GM12878 (cell line): ENCODE measurements around the gene ACADL. TPM values are rescaled to one million over a fixed set of nuclear protein-coding genes. Genes with fewer than 3 reads are reported as not detected.

Source experiments
- ATAC-seq: fragments of 200-7000 bp; cut with Tn5 transposase; 3 replicates; pipeline ENCODE4 v1.9.1; 2020; ENCODE audit warnings: mild to moderate bottlenecking, moderate library complexity
- BruUV-seq: library from RNA; stranded (reverse); fragments of 400-500 nt; replicated peaks from 2 replicates; lab custom pipeline; 2021; lab: Mats Ljungman, UMichigan
- CTCF ChIA-PET: fragments of 300-600 bp; sonication (Branson Sonifier 250); formaldehyde crosslinking; extraction: SDS; loops from one replicate; lab custom pipeline; 2021; ENCODE audit warnings: inconsistent platforms; lab: Yijun Ruan, JAX
- POLR2A ChIA-PET: fragments of 350-600 bp; formaldehyde crosslinking; extraction: SDS; loops from one replicate; lab custom pipeline; 2021; ENCODE audit warnings: inconsistent platforms; lab: Charles Lee
- RAD21 ChIA-PET: fragments of 300-600 bp; sonication (Branson Sonifier 250); formaldehyde crosslinking; loops from one replicate; lab custom pipeline; 2023; ENCODE audit warnings: antibody characterized with exemption; ENCODE audit not compliant: unreplicated experiment; lab: Charles Lee
- SMC1A ChIA-PET: fragments of 300-600 bp; sonication (Branson Sonifier 250); formaldehyde crosslinking; loops from one replicate; lab custom pipeline; 2023; ENCODE audit not compliant: unreplicated experiment, uncharacterized antibody; lab: Charles Lee
- DNase-seq: peaks from one replicate; pipeline ENCODE4 v3.0.0-alpha.2; 2011; ENCODE audit warnings: low read depth, low spot score
- FAIRE-seq: peaks from 3 replicates; lab custom pipeline; 2011; peaks lifted over from hg19 to GRCh38; lab: Jason Lieb, UNC
- H2AFZ ChIP-seq: 2 replicates; pipeline ENCODE4 v1.6.0; 2011; ENCODE audit warnings: low read depth, low read length, control low read depth; ENCODE audit not compliant: control insufficient read depth
- H3K27ac ChIP-seq: 2 replicates; pipeline ENCODE4 v1.5.1; 2011; ENCODE audit warnings: control low read depth; ENCODE audit not compliant: control insufficient read depth, insufficient read depth
- H3K27me3 ChIP-seq, 2 experiments: replicated peaks in 1 of 2; 2 replicates each; pipeline versions ENCODE4 v1.6.0 to v1.6.1; 2011; ENCODE audit warnings: low read length in 1 of 2; ENCODE audit not compliant: control insufficient read depth in 2 of 2, insufficient read depth in 2 of 2
- H3K36me3 ChIP-seq, 2 experiments: 2 replicates each; pipeline ENCODE4 v1.5.1; 2011; ENCODE audit warnings: low read length in 1 of 2; ENCODE audit not compliant: control insufficient read depth in 2 of 2, insufficient read depth in 2 of 2
- H3K4me1 ChIP-seq: 2 replicates; pipeline ENCODE4 v1.6.1; 2011; ENCODE audit warnings: mild to moderate bottlenecking, low read length, moderate library complexity, mixed read lengths; ENCODE audit not compliant: control insufficient read depth, insufficient read depth
- H3K4me2 ChIP-seq: 2 replicates; pipeline ENCODE4 v1.6.0; 2011; ENCODE audit warnings: control low read depth; ENCODE audit not compliant: control insufficient read depth, insufficient read depth
- H3K4me3 ChIP-seq: fragments of 200-600 bp; sonication (generic); 2 replicates; pipeline ENCODE4 v1.5.1; 2016
- H3K79me2 ChIP-seq: 2 replicates; pipeline ENCODE4 v1.6.0; 2011; ENCODE audit warnings: low read length; ENCODE audit not compliant: control insufficient read depth, insufficient read depth
- H3K9ac ChIP-seq: 2 replicates; pipeline ENCODE4 v1.8.0; 2011; ENCODE audit warnings: low read length, control low read depth, mixed read lengths; ENCODE audit not compliant: control insufficient read depth, insufficient read depth
- H3K9me3 ChIP-seq: replicated peaks from 3 replicates; pipeline ENCODE4 v1.5.1; 2011; ENCODE audit warnings: mild to moderate bottlenecking, low read length; ENCODE audit not compliant: control insufficient read depth, insufficient read depth
- H4K20me1 ChIP-seq: 2 replicates; pipeline ENCODE4 v1.6.0; 2011; ENCODE audit not compliant: control insufficient read depth, insufficient read depth
- CREM ChIP-seq: IDR thresholded peaks from 2 replicates; pipeline ENCODE4 v1.6.1; 2014; ENCODE audit warnings: antibody characterized with exemption, low read depth
- FOXK2 ChIP-seq: fragments of 450-650 bp; IDR thresholded peaks from 2 replicates; pipeline ENCODE4 v1.6.1; 2017; ENCODE audit warnings: mild to moderate bottlenecking, moderate library complexity
- SIX5 ChIP-seq: IDR thresholded peaks from 2 replicates; pipeline ENCODE4 v1.6.1; 2011; ENCODE audit warnings: mild to moderate bottlenecking, low read depth, low read length, moderate library complexity; ENCODE audit not compliant: severe bottlenecking
- STAT1 ChIP-seq: fragments of 450-650 bp; conservative IDR thresholded peaks from 2 replicates; pipeline ENCODE4 v1.6.1; 2014; ENCODE audit warnings: antibody characterized with exemption, mild to moderate bottlenecking
- SUPT20H ChIP-seq: IDR thresholded peaks from 2 replicates; pipeline ENCODE4 v1.6.1; 2011; ENCODE audit warnings: low read depth, mild to moderate bottlenecking, low read length, moderate library complexity, borderline replicate concordance; ENCODE audit not compliant: control insufficient read depth
- WRNIP1 ChIP-seq: IDR thresholded peaks from 2 replicates; pipeline ENCODE4 v1.6.1; 2011; ENCODE audit warnings: low read depth, low read length, improper control_type of control experiment, borderline replicate concordance
- ZNF592 ChIP-seq: fragments of 450-650 bp; IDR thresholded peaks from 2 replicates; pipeline ENCODE4 v1.6.1; 2017; ENCODE audit warnings: mild to moderate bottlenecking, moderate library complexity
- ZNF622 ChIP-seq: fragments of 450-650 bp; IDR thresholded peaks from 2 replicates; pipeline ENCODE4 v1.6.1; 2017; ENCODE audit warnings: mild to moderate bottlenecking, inconsistent platforms
- WGBS: methylation state at CpG from one replicate; pipeline ENCODE4 v1.1.6; 2016; ENCODE audit warnings: low lambda C conversion rate; ENCODE audit not compliant: insufficient replicate concordance, insufficient coverage; ENCODE audit errors: missing lambda C conversion rate; 5-methylcytosine and 5-hydroxymethylcytosine counted together
- in situ Hi-C: fragments of 300-500 bp; cut with MboI; formaldehyde crosslinking; loops from 9 replicates; pipeline ENCODE4 v1.14.3; 2018; ENCODE audit warnings: mixed read lengths
- intact Hi-C: fragments of 100-400 bp; cut with micrococcal nuclease; formaldehyde crosslinking; loops from one replicate; pipeline ENCODE4 v1.14.2; 2022; ENCODE audit not compliant: unreplicated experiment
- polyA plus RNA-seq, 11 experiments: library from polyadenylated mRNA; depleted of rRNA in 4 of 11; unstranded in 6 of 11; stranded (reverse) in 5 of 11; fragments of >200 nt; fragmentation: Nextera tagmentation in 4 of 11; fragmentation: Illumina TruSeq in 1 of 11; extraction: Ambion mirVana in 4 of 11; extraction: Trizol in 1 of 11; gene quantifications; 1 replicate in 1 of 11; 2 replicates in 10 of 11; pipeline versions ENCODE4 v1.2.1 to v1.2.3, GENCODE V29; 2011 to 2016; ENCODE audit warnings: inconsistent platforms in 2 of 11, missing spikeins in 2 of 11, low read depth in 1 of 11
- total RNA-seq, 4 experiments: library from RNA; depleted of rRNA in 3 of 4; stranded (reverse); fragments of >200 nt in 3 of 4; fragmentation: Illumina TruSeq in 1 of 4; extraction: Trizol in 1 of 4; gene quantifications; 2 replicates each; pipeline versions ENCODE4 v1.2.1 to v1.2.3, GENCODE V29; 2013 to 2021

ACADL gene
- total and polyA plus RNA-seq, 10 of the 15 experiments (the other 5 are each of a cell fraction or from before 2014, with no cell fraction given), result not detected

- TF ChIP-seq ZNF592 (no peak), ZNF622 (no peak)
- TF ChIP-seq, all 136 proteins: peak for 0
Observed at GRCh38 chr2:210250622-210251021, 25.4 kb upstream of the ACADL start (continued).

- no peaks in the 10 kb centered on the region for H4K20me1 ChIP-seq
- no peak for ATAC-seq
- 0 out of 4 replicates have a peak, but pooled peaks cover 0 to 1% of the 10 kb centered on the region in 2 experiments for H3K27me3 ChIP-seq
- H3K4me2 ChIP-seq, result no peak overlapping the region
- DNase-seq, result no peak
- ChIA-PET SMC1A (no interaction called here), POLR2A (no interaction called here), RAD21 (no interaction called here), CTCF (no interaction called here)
- no peak overlapping the region for H3K4me3 ChIP-seq
- TF ChIP-seq ZNF622 (no peak), WRNIP1 (no peak), CREM (no peak), SIX5 (no peak), FOXK2 (no peak), SUPT20H (no peak), STAT1 (no peak)
- no peak overlapping the region for H3K27ac ChIP-seq
- no peak overlapping the region for H2AFZ ChIP-seq
- no peaks in the 10 kb centered on the region for H3K9me3 ChIP-seq
- FAIRE-seq, result no peak
- H3K36me3 ChIP-seq, result no peaks in the 10 kb centered on the region
- no peak overlapping the region for H3K9ac ChIP-seq
- no peaks in the 10 kb centered on the region for H3K79me2 ChIP-seq
- BruUV-seq, result no TSS peak
- no peaks in the 10 kb centered on the region for H3K4me1 ChIP-seq
- WGBS, result 14% methylated on average over 3 of the region's 3 CpGs
- intact Hi-C loops (no loop called here), in situ Hi-C loops (no loop called here)
Observed at GRCh38 chr2:210233487-210233886, 8.2 kb upstream of the ACADL start.
